Measurements from ENCODE around the gene OTX1.

OTX1 gene

GRCh38 chr2:63050334-63051041 lies at the start of gene OTX1:
Gene OTX1 (plus strand): TSS chr2:63050830. CDS start chr2:63052991, 2,161 bp downstream.
- Histone ChIP-seq H3F3A (ENCODE audit: insufficient read depth, low read length) (no peaks in the 10 kb centered on the region), H3K9me3 (ENCODE audit: low read length) (no peaks in the 10 kb centered on the region), H3K79me2 (ENCODE audit: insufficient read depth, low read length) (no peaks in the 10 kb centered on the region), H3K9ac (ENCODE audit: low read length) (peak within 1 kb of the TSS; percentile 85), H3K4me2 (ENCODE audit: low read length) (peak within 1 kb of the TSS; percentile 65), H2AFZ (ENCODE audit: low read length) (peak within 1 kb of the TSS; percentile 62; the same call in 1 of the 2 replicates), H3K9me2 (ENCODE audit: low read depth, low read length) (no peaks in the 10 kb centered on the region), H3K4me3 (ENCODE audit: low read depth, low read length, poor library complexity, severe bottlenecking) (peak within 1 kb of the TSS; percentile 84), H3K27me3 (ENCODE audit: insufficient read depth, low read length) (no peaks in the 10 kb centered on the region), H3K4me1 (ENCODE audit: insufficient read depth, low read length, severe bottlenecking) (peaks cover 47% of the 10 kb centered on the region), H3K27ac (ENCODE audit: low read depth, low read length, poor library complexity, severe bottlenecking) (no peak within 1 kb of the TSS), H3K36me3 (ENCODE audit: insufficient read depth, low read length) (peaks cover 11% of the 10 kb centered on the region; the same call in 1 of the 2 replicates), H4K20me1 (ENCODE audit: insufficient read depth, low read length) (no peaks in the 10 kb centered on the region)
- TF ChIP-seq EZH2 (IDR thresholded peaks at IDR 0.05; ENCODE audit: borderline replicate concordance, low read length), result no peak
- TF ChIP-seq CTCF (IDR thresholded peaks at IDR 0.05; ENCODE audit: low read length), result no peak

- Histone ChIP-seq H3K4me1 (ENCODE audit: insufficient read depth, low read length, severe bottlenecking) (no peaks in the 10 kb centered on the region), H3K27me3 (ENCODE audit: insufficient read depth, low read length) (no peaks in the 10 kb centered on the region), H4K20me1 (ENCODE audit: insufficient read depth, low read length) (no peaks in the 10 kb centered on the region), H3K4me2 (ENCODE audit: low read length) (no peak overlapping the region), H3K79me2 (ENCODE audit: insufficient read depth, low read length) (no peaks in the 10 kb centered on the region), H3K27ac (ENCODE audit: low read depth, low read length, poor library complexity, severe bottlenecking) (no peak overlapping the region), H3K9ac (ENCODE audit: low read length) (no peak overlapping the region), H3K9me3 (ENCODE audit: low read length) (no peaks in the 10 kb centered on the region), H3K4me3 (ENCODE audit: low read depth, low read length, poor library complexity, severe bottlenecking) (no peak overlapping the region), H3K36me3 (ENCODE audit: insufficient read depth, low read length) (peaks cover 4% of the 10 kb centered on the region; the same call in 1 of the 2 replicates), H3K9me2 (ENCODE audit: low read depth, low read length) (no peaks in the 10 kb centered on the region), H3F3A (ENCODE audit: insufficient read depth, low read length) (no peaks in the 10 kb centered on the region), H2AFZ (ENCODE audit: low read length) (no peak overlapping the region)
- TF ChIP-seq EZH2 (IDR thresholded peaks at IDR 0.05; ENCODE audit: borderline replicate concordance, low read length), result no peak
- TF ChIP-seq CTCF (IDR thresholded peaks at IDR 0.05; ENCODE audit: low read length), result no peak
Observed at GRCh38 chr2:63001576-63001975, 49.1 kb upstream of the OTX1 start.

- no peaks in the 10 kb centered on the region for H3K9me3 ChIP-seq (ENCODE audit: low read length)
- H3K4me1 ChIP-seq (ENCODE audit: insufficient read depth, low read length, severe bottlenecking), result no peaks in the 10 kb centered on the region
- H4K20me1 ChIP-seq (ENCODE audit: insufficient read depth, low read length), result no peaks in the 10 kb centered on the region
- no peak overlapping the region for H3K4me2 ChIP-seq (ENCODE audit: low read length)
- no peaks in the 10 kb centered on the region for H3F3A ChIP-seq (ENCODE audit: insufficient read depth, low read length)
- no peak overlapping the region for H3K27ac ChIP-seq (ENCODE audit: low read depth, low read length, poor library complexity, severe bottlenecking)
- H3K79me2 ChIP-seq (ENCODE audit: insufficient read depth, low read length), result no peaks in the 10 kb centered on the region
- no peak for TF ChIP-seq CTCF (IDR thresholded peaks at IDR 0.05; ENCODE audit: low read length)
- no peak for TF ChIP-seq EZH2 (IDR thresholded peaks at IDR 0.05; ENCODE audit: borderline replicate concordance, low read length)
- no peak overlapping the region for H2AFZ ChIP-seq (ENCODE audit: low read length)
- no peak overlapping the region for H3K9ac ChIP-seq (ENCODE audit: low read length)
- no peaks in the 10 kb centered on the region; the same call in 1 of the 2 replicates for H3K36me3 ChIP-seq (ENCODE audit: insufficient read depth, low read length)
- no peak overlapping the region for H3K4me3 ChIP-seq (ENCODE audit: low read depth, low read length, poor library complexity, severe bottlenecking)
- no peaks in the 10 kb centered on the region for H3K9me2 ChIP-seq (ENCODE audit: low read depth, low read length)
- H3K27me3 ChIP-seq (ENCODE audit: insufficient read depth, low read length), result no peaks in the 10 kb centered on the region
Observed at GRCh38 chr2:63003351-63003750, 47.3 kb upstream of the OTX1 start.

All from OCI-LY1 (cell line).